ENCODE data around the gene EIF2AK3.

The EIF2AK3 gene

GRCh38 chr2:88538362-88538917 lies 88.8 kb downstream of the EIF2AK3 start:
- no peak for DNase-seq

DNA sequence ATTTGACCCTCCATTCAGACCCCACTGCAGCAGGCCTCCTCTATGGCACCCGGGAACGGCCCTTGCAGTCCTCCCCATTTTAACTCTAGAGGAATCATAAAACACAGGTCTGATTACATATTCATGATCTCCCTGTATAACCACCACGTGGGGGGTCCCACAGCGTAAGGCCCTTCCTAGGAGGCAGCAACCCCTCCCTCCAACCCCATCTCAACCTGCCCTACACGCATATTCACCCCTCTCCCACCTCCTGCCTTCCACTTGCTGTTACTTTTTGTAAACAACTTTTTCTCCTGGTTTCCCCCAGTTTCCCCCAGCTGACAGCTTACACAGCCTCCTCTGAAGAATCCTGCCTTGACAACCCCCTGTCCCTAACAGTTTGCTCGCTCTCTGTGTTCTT lies 89.6 kb downstream of the EIF2AK3 start:
- DNase-seq, result no peak

- DNase-seq, result no peak
These were observed 97.2 kb downstream of the EIF2AK3 start for GRCh38 chr2:88530081-88530480.

GRCh38 chr2:88521445-88522073 lies 105.7 kb downstream of the EIF2AK3 start:
- no peak for DNase-seq

- DNase-seq, result no peak
These were observed 109.5 kb downstream of the EIF2AK3 start for GRCh38 chr2:88517759-88518201.
